Liver (tissue), 9 donors: ENCODE results near the gene PNMA8B. TPM values are rescaled to one million over a fixed set of nuclear protein-coding genes. Genes with fewer than 3 reads are reported as not detected.

Experiments
- DNase-seq: peaks from one replicate; pipeline ENCODE4 v3.0.0-alpha.2; 2017; ENCODE audit warnings: low spot score
- H3K27ac ChIP-seq, 2 donors: one replicate each; pipeline ENCODE4 v1.7.0; 2013; ENCODE audit warnings: inconsistent platforms in 2 of 2, low read length in 2 of 2, control low read depth in 1 of 2, low read depth in 1 of 2, mild to moderate bottlenecking in 1 of 2
- H3K27me3 ChIP-seq, 4 donors: one replicate each; pipeline versions ENCODE4 v1.6.1 to v1.7.0; 2013; ENCODE audit warnings: low read length in 3 of 4, inconsistent platforms in 1 of 4, mild to moderate bottlenecking in 1 of 4, moderate library complexity in 1 of 4; ENCODE audit not compliant: control insufficient read depth in 4 of 4, insufficient read depth in 4 of 4
- H3K36me3 ChIP-seq, 4 donors: one replicate each; pipeline versions ENCODE4 v1.6.1 to v1.7.0; 2013; ENCODE audit warnings: low read length in 3 of 4, mild to moderate bottlenecking in 3 of 4, low read depth in 1 of 4, moderate library complexity in 1 of 4; ENCODE audit not compliant: control insufficient read depth in 4 of 4, insufficient read depth in 3 of 4
- H3K4me1 ChIP-seq, 4 donors: one replicate each; pipeline versions ENCODE4 v1.6.1 to v1.7.0; 2013; ENCODE audit warnings: low read length in 3 of 4, mild to moderate bottlenecking in 3 of 4, moderate library complexity in 1 of 4; ENCODE audit not compliant: control insufficient read depth in 4 of 4, insufficient read depth in 4 of 4
- H3K4me3 ChIP-seq, 3 donors: one replicate each; pipeline versions ENCODE4 v1.6.1 to v1.7.0; 2013; ENCODE audit warnings: low read length in 3 of 3, control low read depth in 1 of 3, low read depth in 1 of 3, mild to moderate bottlenecking in 1 of 3
- H3K9ac ChIP-seq, 2 donors: one replicate each; pipeline ENCODE4 v1.7.0; 2013; ENCODE audit warnings: low read length in 2 of 2, mild to moderate bottlenecking in 2 of 2, moderate library complexity in 2 of 2, control low read depth in 1 of 2, low read depth in 1 of 2
- H3K9me3 ChIP-seq, 4 donors: one replicate each; pipeline versions ENCODE4 v1.6.1 to v1.7.0; 2013; ENCODE audit warnings: low read length in 3 of 4; ENCODE audit not compliant: control insufficient read depth in 4 of 4
- ATF3 ChIP-seq: IDR thresholded peaks from 2 replicates; pipeline ENCODE4 v1.6.1; 2016; ENCODE audit warnings: antibody characterized with exemption
- CTCF ChIP-seq: fragments of 150-350 bp; IDR thresholded peaks from 2 replicates; pipeline ENCODE4 v1.5.1; 2017; ENCODE audit warnings: improper control_type of control experiment, low read depth, low read length; ENCODE audit not compliant: missing input control
- EGR1 ChIP-seq, 2 donors: IDR thresholded peaks; 2 replicates each; pipeline ENCODE4 v1.6.1; 2016 to 2018; ENCODE audit warnings: antibody characterized with exemption in 2 of 2, low read depth in 2 of 2
- FOXA2 ChIP-seq: IDR thresholded peaks from 2 replicates; pipeline ENCODE4 v1.6.1; 2016; ENCODE audit warnings: antibody characterized with exemption
- GABPA ChIP-seq, 2 donors: IDR thresholded peaks in 1 of 2; conservative IDR thresholded peaks in 1 of 2; 2 replicates each; pipeline ENCODE4 v1.6.1; 2016; ENCODE audit warnings: antibody characterized with exemption in 2 of 2, mild to moderate bottlenecking in 1 of 2, moderate library complexity in 1 of 2
- HNF4A ChIP-seq, 2 donors: conservative IDR thresholded peaks; 2 replicates each; pipeline ENCODE4 v1.6.1; 2016; ENCODE audit warnings: antibody characterized with exemption in 2 of 2, mild to moderate bottlenecking in 2 of 2
- JUND ChIP-seq, 2 donors: IDR thresholded peaks; 2 replicates each; pipeline ENCODE4 v1.6.1; 2016; ENCODE audit warnings: antibody characterized with exemption in 2 of 2
- NR2F2 ChIP-seq: IDR thresholded peaks from 2 replicates; pipeline ENCODE4 v1.6.1; 2016; ENCODE audit warnings: antibody characterized with exemption
- RXRA ChIP-seq, 2 donors: IDR thresholded peaks; 2 replicates each; pipeline ENCODE4 v1.6.1; 2017 to 2018; ENCODE audit warnings: antibody characterized with exemption in 2 of 2, mild to moderate bottlenecking in 1 of 2
- WGBS: extraction: QIAGEN DNeasy Blood & Tissue Kit; methylation state at CpG from one replicate; pipeline ENCODE4 v1.1.7; 2013; 5-methylcytosine and 5-hydroxymethylcytosine counted together
- polyA plus RNA-seq, 2 donors: library from polyadenylated mRNA; stranded (reverse) in 1 of 2; unstranded in 1 of 2; fragments of 200-250 nt in 1 of 2; fragments of >200 nt in 1 of 2; fragmentation: Nextera tagmentation in 1 of 2; extraction: Ambion mirVana in 1 of 2; gene quantifications; one replicate each; pipeline versions ENCODE4 v1.2.1 to v1.2.3, GENCODE V29; 2013 to 2015
- total RNA-seq, 2 donors: library from RNA; depleted of rRNA; stranded (reverse); fragments of >200 nt; gene quantifications; one replicate each; pipeline ENCODE4 v1.2.3, GENCODE V29; 2014
- TF ChIP-seq, protein P1 (sequence below): IDR thresholded peaks from 2 replicates; pipeline ENCODE4 v1.6.1; 2016; ENCODE audit warnings: antibody characterized with exemption
- TF ChIP-seq, protein P2 (sequence below): IDR thresholded peaks from 2 replicates; pipeline ENCODE4 v1.6.1; 2016; ENCODE audit warnings: antibody characterized with exemption, mild to moderate bottlenecking
- TF ChIP-seq, protein P3 (sequence below): IDR thresholded peaks from 2 replicates; pipeline ENCODE4 v1.6.1; 2016; ENCODE audit warnings: antibody characterized with exemption
- donor health status: healthy.
- donor health status: healthy.
- donor health status: healthy.
- donor health status: healthy.
- donor health status: healthy.

Gene PNMA8B
- total and polyA plus RNA-seq, 4 donors, result 0.15 to 0.59 (median 0.39) TPM

DNA sequence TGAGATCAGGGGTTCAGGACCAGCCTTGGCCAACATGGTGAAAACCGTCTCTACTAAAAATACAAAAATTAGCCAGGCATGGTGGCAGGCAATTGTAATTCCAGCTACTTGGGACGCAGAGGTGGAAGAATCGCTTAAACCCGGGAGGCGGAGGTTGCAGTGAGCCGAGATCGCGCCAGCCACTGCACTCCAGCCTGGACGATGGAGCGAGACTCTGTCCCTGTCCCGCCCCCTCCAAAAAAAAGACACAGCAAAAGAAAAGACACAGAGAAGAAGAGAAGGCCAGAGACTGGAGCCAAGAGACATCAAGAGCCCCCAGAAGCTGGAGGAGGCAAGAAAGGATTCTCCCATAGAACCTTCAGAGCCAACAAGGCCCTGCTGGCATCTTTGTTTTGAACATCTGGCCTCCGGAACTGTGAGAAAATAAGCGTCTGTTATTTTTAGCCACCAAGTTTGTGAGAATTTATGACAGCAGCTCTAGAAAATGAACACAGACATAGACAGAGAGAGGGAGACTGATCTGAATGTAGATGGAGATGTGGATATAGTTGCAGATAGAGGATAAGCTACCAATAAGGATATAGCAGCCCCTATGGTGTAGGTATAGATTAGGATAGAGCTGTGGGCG is 25.7 kb upstream of the PNMA8B start (continued):
- TF ChIP-seq CTCF, result no peak
- no peak for TF ChIP-seq NR2F2

DNA sequence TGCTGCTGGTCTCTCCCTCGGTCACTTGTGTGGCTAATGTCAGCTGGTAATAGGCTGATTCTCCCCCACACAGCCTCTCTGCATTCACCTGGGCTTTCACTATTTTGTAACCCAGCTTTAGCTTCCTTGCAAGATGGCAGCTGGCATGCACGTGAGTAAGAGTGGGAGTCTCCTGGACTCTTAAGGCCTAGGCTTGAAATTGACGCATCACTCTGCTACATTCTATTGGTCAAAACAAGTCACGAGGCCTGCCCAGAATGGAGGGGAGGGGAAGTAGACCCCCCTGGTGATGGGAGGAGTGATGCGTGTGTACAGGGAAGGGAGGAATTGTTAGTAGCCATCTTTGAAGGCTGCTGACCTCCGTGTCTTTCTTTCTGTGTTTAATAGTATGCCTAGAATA is 24.9 kb upstream of the PNMA8B start:
- Histone ChIP-seq H3K36me3 (no peaks in the 10 kb centered on the region), H3K27ac (no peak overlapping the region), H3K4me3 (no peak overlapping the region), H3K4me1 (no peaks in the 10 kb centered on the region), H3K27me3 (no peaks in the 10 kb centered on the region), H3K9ac (no peak overlapping the region), H3K9me3 (no peaks in the 10 kb centered on the region)
- no peak for TF ChIP-seq GABPA (IDR thresholded peaks at IDR 0.05 in 1 of 2, conservative IDR thresholded peaks at IDR 0.05 in 1 of 2)
- TF ChIP-seq, protein P1, sequence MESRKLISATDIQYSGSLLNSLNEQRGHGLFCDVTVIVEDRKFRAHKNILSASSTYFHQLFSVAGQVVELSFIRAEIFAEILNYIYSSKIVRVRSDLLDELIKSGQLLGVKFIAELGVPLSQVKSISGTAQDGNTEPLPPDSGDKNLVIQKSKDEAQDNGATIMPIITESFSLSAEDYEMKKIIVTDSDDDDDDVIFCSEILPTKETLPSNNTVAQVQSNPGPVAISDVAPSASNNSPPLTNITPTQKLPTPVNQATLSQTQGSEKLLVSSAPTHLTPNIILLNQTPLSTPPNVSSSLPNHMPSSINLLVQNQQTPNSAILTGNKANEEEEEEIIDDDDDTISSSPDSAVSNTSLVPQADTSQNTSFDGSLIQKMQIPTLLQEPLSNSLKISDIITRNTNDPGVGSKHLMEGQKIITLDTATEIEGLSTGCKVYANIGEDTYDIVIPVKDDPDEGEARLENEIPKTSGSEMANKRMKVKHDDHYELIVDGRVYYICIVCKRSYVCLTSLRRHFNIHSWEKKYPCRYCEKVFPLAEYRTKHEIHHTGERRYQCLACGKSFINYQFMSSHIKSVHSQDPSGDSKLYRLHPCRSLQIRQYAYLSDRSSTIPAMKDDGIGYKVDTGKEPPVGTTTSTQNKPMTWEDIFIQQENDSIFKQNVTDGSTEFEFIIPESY, result no peak
- no peak for TF ChIP-seq FOXA2
- TF ChIP-seq, protein P2, sequence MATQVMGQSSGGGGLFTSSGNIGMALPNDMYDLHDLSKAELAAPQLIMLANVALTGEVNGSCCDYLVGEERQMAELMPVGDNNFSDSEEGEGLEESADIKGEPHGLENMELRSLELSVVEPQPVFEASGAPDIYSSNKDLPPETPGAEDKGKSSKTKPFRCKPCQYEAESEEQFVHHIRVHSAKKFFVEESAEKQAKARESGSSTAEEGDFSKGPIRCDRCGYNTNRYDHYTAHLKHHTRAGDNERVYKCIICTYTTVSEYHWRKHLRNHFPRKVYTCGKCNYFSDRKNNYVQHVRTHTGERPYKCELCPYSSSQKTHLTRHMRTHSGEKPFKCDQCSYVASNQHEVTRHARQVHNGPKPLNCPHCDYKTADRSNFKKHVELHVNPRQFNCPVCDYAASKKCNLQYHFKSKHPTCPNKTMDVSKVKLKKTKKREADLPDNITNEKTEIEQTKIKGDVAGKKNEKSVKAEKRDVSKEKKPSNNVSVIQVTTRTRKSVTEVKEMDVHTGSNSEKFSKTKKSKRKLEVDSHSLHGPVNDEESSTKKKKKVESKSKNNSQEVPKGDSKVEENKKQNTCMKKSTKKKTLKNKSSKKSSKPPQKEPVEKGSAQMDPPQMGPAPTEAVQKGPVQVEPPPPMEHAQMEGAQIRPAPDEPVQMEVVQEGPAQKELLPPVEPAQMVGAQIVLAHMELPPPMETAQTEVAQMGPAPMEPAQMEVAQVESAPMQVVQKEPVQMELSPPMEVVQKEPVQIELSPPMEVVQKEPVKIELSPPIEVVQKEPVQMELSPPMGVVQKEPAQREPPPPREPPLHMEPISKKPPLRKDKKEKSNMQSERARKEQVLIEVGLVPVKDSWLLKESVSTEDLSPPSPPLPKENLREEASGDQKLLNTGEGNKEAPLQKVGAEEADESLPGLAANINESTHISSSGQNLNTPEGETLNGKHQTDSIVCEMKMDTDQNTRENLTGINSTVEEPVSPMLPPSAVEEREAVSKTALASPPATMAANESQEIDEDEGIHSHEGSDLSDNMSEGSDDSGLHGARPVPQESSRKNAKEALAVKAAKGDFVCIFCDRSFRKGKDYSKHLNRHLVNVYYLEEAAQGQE, result no peak
- TF ChIP-seq RXRA (IDR thresholded peaks at IDR 0.05), result no peak
- TF ChIP-seq JUND (IDR thresholded peaks at IDR 0.05), result no peak
- TF ChIP-seq EGR1 (IDR thresholded peaks at IDR 0.05; ENCODE audit: low read depth in 2 of 2), result no peak
- TF ChIP-seq, protein P3, sequence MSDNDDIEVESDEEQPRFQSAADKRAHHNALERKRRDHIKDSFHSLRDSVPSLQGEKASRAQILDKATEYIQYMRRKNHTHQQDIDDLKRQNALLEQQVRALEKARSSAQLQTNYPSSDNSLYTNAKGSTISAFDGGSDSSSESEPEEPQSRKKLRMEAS, result no peak
- no peak for TF ChIP-seq ATF3
- TF ChIP-seq HNF4A (conservative IDR thresholded peaks at IDR 0.05), result no peak
- no peak for TF ChIP-seq CTCF
- no peak for DNase-seq
- 92% methylated on average over 6 of the region's 6 CpGs for WGBS
